ENCODE data around the gene IFRD1. TPM values are rescaled to one million over a fixed set of nuclear protein-coding genes. Genes with fewer than 3 reads are reported as not detected.

Gene IFRD1
- polyA plus RNA-seq, 1 experiment, result 24.2 TPM

GRCh38 chr7:112500619-112501018 is 50.4 kb downstream of the IFRD1 start:
- TF ChIP-seq CTCF (IDR thresholded peaks at IDR 0.05; ENCODE audit: insufficient read depth, low read depth, low read length), result no peak
- H3K36me3 ChIP-seq (ENCODE audit: control insufficient read depth, insufficient read depth, low read length), result no peaks in the 10 kb centered on the region
- no peak for DNase-seq (ENCODE audit: low read depth)
- ChIA-PET CTCF (interaction anchor here (1.3 to 1.8 kb wide), 2 partner anchors 46 to 393 kb away, joined by 3 to 4 read pairs; no protein-coding TSS in a partner anchor), POLR2A (no interaction called here)
- peaks cover 7% of the 10 kb centered on the region for H3K27me3 ChIP-seq (ENCODE audit: control insufficient read depth, insufficient read depth, low read length)
- no peak overlapping the region for H3K4me3 ChIP-seq (ENCODE audit: low read depth, low read length)

- TF ChIP-seq CTCF (IDR thresholded peaks at IDR 0.05; ENCODE audit: insufficient read depth, low read depth, low read length), result no peak
- Histone ChIP-seq H3K4me3 (ENCODE audit: low read depth, low read length) (no peak overlapping the region), H3K36me3 (ENCODE audit: control insufficient read depth, insufficient read depth, low read length) (no peaks in the 10 kb centered on the region), H3K27me3 (ENCODE audit: control insufficient read depth, insufficient read depth, low read length) (peaks cover 4% of the 10 kb centered on the region)
- ChIA-PET POLR2A (no interaction called here), CTCF (interaction anchor here (1.2 kb wide), 1 partner anchor 48 kb away, joined by 3 read pairs; no protein-coding TSS in a partner anchor)
- DNase-seq (ENCODE audit: low read depth), result no peak
Measured at GRCh38 chr7:112501801-112502503, 51.7 kb downstream of the IFRD1 start.

GRCh38 chr7:112502700-112503099 is 52.4 kb downstream of the IFRD1 start:
- Histone ChIP-seq H3K36me3 (ENCODE audit: control insufficient read depth, insufficient read depth, low read length) (no peaks in the 10 kb centered on the region), H3K27me3 (ENCODE audit: control insufficient read depth, insufficient read depth, low read length) (peaks cover 3% of the 10 kb centered on the region), H3K4me3 (ENCODE audit: low read depth, low read length) (no peak overlapping the region)
- ChIA-PET CTCF (interaction anchor here (1.1 to 1.2 kb wide), 2 partner anchors 17 to 47 kb away, joined by 3 read pairs; no protein-coding TSS in a partner anchor), POLR2A (no interaction called here)
- no peak for TF ChIP-seq CTCF (IDR thresholded peaks at IDR 0.05; ENCODE audit: insufficient read depth, low read depth, low read length)
- DNase-seq (ENCODE audit: low read depth), result no peak

- ChIA-PET POLR2A (no interaction called here), CTCF (interaction anchor here (1.1 kb wide), 1 partner anchor 18 kb away, joined by 3 read pairs; no protein-coding TSS in a partner anchor)
- peaks cover 1% of the 10 kb centered on the region for H3K27me3 ChIP-seq (ENCODE audit: control insufficient read depth, insufficient read depth, low read length)
- DNase-seq (ENCODE audit: low read depth), result no peak
- H3K4me3 ChIP-seq (ENCODE audit: low read depth, low read length), result no peak overlapping the region
- TF ChIP-seq CTCF (IDR thresholded peaks at IDR 0.05; ENCODE audit: insufficient read depth, low read depth, low read length), result no peak
- H3K36me3 ChIP-seq (ENCODE audit: control insufficient read depth, insufficient read depth, low read length), result no peaks in the 10 kb centered on the region
Measured at GRCh38 chr7:112503361-112503972, 53.2 kb downstream of the IFRD1 start.

GRCh38 chr7:112504093-112504695 is 53.9 kb downstream of the IFRD1 start:
- no peak for DNase-seq (ENCODE audit: low read depth)
- H3K36me3 ChIP-seq (ENCODE audit: control insufficient read depth, insufficient read depth, low read length), result no peaks in the 10 kb centered on the region
- ChIA-PET POLR2A (no interaction called here), CTCF (no interaction called here)
- H3K27me3 ChIP-seq (ENCODE audit: control insufficient read depth, insufficient read depth, low read length), result peaks cover 1% of the 10 kb centered on the region
- TF ChIP-seq CTCF (IDR thresholded peaks at IDR 0.05; ENCODE audit: insufficient read depth, low read depth, low read length), result no peak
- H3K4me3 ChIP-seq (ENCODE audit: low read depth, low read length), result no peak overlapping the region
